SK-N-SH (cell line): ENCODE results near the gene SSNA1. TPM values are rescaled to one million over a fixed set of nuclear protein-coding genes. Genes with fewer than 3 reads are reported as not detected.

ENCODE experiments used
- CTCF ChIA-PET: fragments of 300-600, 350-600 bp; formaldehyde crosslinking; extraction: SDS; loops from one replicate; lab custom pipeline; 2021; lab: Yijun Ruan, JAX
- POLR2A ChIA-PET: fragments of 350-600 bp; sonication (Branson Sonifier 250); formaldehyde crosslinking; extraction: SDS; loops from one replicate; lab custom pipeline; 2020; ENCODE audit warnings: antibody characterized with exemption, inconsistent platforms; lab: Yijun Ruan, JAX
- DNase-seq: peaks from one replicate; pipeline ENCODE4 v3.0.0; 2012
- H2AFZ ChIP-seq: fragments of 200-600 bp; sonication (generic); 2 replicates; pipeline ENCODE4 v1.8.1; 2016; ENCODE audit warnings: antibody characterized with exemption, mild to moderate bottlenecking, low read depth
- H3F3A ChIP-seq: fragments of 200-600 bp; sonication (generic); replicated peaks from 2 replicates; pipeline ENCODE3; 2016; ENCODE audit warnings: antibody characterized with exemption, mild to moderate bottlenecking; ENCODE audit not compliant: insufficient read depth
- H3K27ac ChIP-seq, 2 experiments: fragments of 200-500 bp in 1 of 2; fragments of 200-600 bp in 1 of 2; sonication (Bioruptor generic) in 1 of 2; sonication (generic), shearing (Covaris generic) in 1 of 2; 2 replicates each; pipeline versions ENCODE4 v1.5.1 to v1.6.1; 2014 to 2016; ENCODE audit warnings: low read depth in 2 of 2, inconsistent platforms in 1 of 2, low read length in 1 of 2, mild to moderate bottlenecking in 1 of 2, mixed read lengths in 1 of 2
- H3K27me3 ChIP-seq: fragments of 200-600 bp; sonication (generic), shearing (Covaris generic); 2 replicates; pipeline ENCODE4 v1.6.1; 2016; ENCODE audit warnings: mixed run types; ENCODE audit not compliant: insufficient read depth
- H3K36me3 ChIP-seq, 2 experiments: fragments of 200-500 bp in 1 of 2; fragments of 200-600 bp in 1 of 2; sonication (Bioruptor generic) in 1 of 2; sonication (generic) in 1 of 2; replicated peaks in 1 of 2; 2 replicates each; pipeline versions ENCODE3 to v1.5.1; 2014 to 2016; ENCODE audit warnings: low read length in 1 of 2, mild to moderate bottlenecking in 1 of 2; ENCODE audit not compliant: insufficient read depth in 2 of 2, control insufficient read depth in 1 of 2
- H3K4me1 ChIP-seq, 2 experiments: fragments of 200-500 bp in 1 of 2; fragments of 200-600 bp in 1 of 2; sonication (Bioruptor generic) in 1 of 2; sonication (generic), shearing (Covaris generic) in 1 of 2; 2 replicates each; pipeline versions ENCODE4 v1.5.1 to v1.6.1; 2014 to 2016; ENCODE audit warnings: low read depth in 1 of 2, low read length in 1 of 2, mixed run types in 1 of 2; ENCODE audit not compliant: insufficient read depth in 2 of 2, control insufficient read depth in 1 of 2
- H3K4me2 ChIP-seq: fragments of 200-600 bp; sonication (generic), shearing (Covaris generic); 2 replicates; pipeline ENCODE4 v1.6.1; 2017; ENCODE audit warnings: mixed run types
- H3K4me3 ChIP-seq, 2 experiments: fragments of 200-500 bp in 1 of 2; fragments of 200-600 bp in 1 of 2; sonication (Bioruptor generic) in 1 of 2; sonication (generic), shearing (Covaris generic) in 1 of 2; 2 replicates each; pipeline versions ENCODE4 v1.5.1 to v1.8.1; 2014 to 2016; ENCODE audit warnings: low read depth in 2 of 2, inconsistent platforms in 1 of 2, low read length in 1 of 2, mild to moderate bottlenecking in 1 of 2, mixed read lengths in 1 of 2, moderate library complexity in 1 of 2
- H3K79me2 ChIP-seq: fragments of 200-600 bp; sonication (generic); 2 replicates; pipeline ENCODE4 v1.8.1; 2017; ENCODE audit warnings: mild to moderate bottlenecking; ENCODE audit not compliant: insufficient read depth
- H3K9ac ChIP-seq: fragments of 200-600 bp; sonication (generic); 2 replicates; pipeline ENCODE4 v1.6.1; 2017; ENCODE audit warnings: mixed run types
- H3K9me2 ChIP-seq: fragments of 200-600 bp; sonication (generic); 2 replicates; pipeline ENCODE4 v1.6.1; 2017; ENCODE audit warnings: mixed run types
- H3K9me3 ChIP-seq: fragments of 200-600 bp; sonication (generic); 2 replicates; pipeline ENCODE4 v1.6.1; 2017; ENCODE audit warnings: mixed run types, mild to moderate bottlenecking, moderate library complexity
- H4K20me1 ChIP-seq: fragments of 200-600 bp; sonication (generic); 2 replicates; pipeline ENCODE4 v1.6.1; 2017; ENCODE audit warnings: mild to moderate bottlenecking, mixed run types; ENCODE audit not compliant: insufficient read depth
- EP300 ChIP-seq, 2 experiments: IDR thresholded peaks; 2 replicates each; pipeline versions ENCODE4 v1.4.0 to v1.6.1; 2012; ENCODE audit warnings: borderline replicate concordance in 1 of 2, low read depth in 1 of 2, low read length in 1 of 2
- EZH2phosphoT487 ChIP-seq: fragments of 200-600 bp; sonication (generic); IDR thresholded peaks from 2 replicates; pipeline ENCODE4 v1.6.1; 2017; ENCODE audit warnings: low read depth, mixed run types, mild to moderate bottlenecking, antibody characterized with exemption, moderate library complexity, borderline replicate concordance
- RCOR1 ChIP-seq: fragments of 150-350 bp; IDR thresholded peaks from 2 replicates; pipeline ENCODE4 v1.6.1; 2017; ENCODE audit warnings: antibody characterized with exemption, low read length
- REST ChIP-seq: IDR thresholded peaks from 2 replicates; pipeline ENCODE4 v1.6.1; 2012; ENCODE audit warnings: mild to moderate bottlenecking, low read depth, low read length, moderate library complexity
- RFX5 ChIP-seq: IDR thresholded peaks from 2 replicates; pipeline ENCODE4 v1.6.1; 2012; ENCODE audit warnings: mild to moderate bottlenecking, improper control_type of control experiment, low read length
- TEAD4 ChIP-seq: IDR thresholded peaks from 2 replicates; pipeline ENCODE4 v1.4.0; 2012; ENCODE audit warnings: mild to moderate bottlenecking, borderline replicate concordance; ENCODE audit not compliant: insufficient read depth
- WGBS: methylation state at CpG from one replicate; pipeline ENCODE4 v1.1.6; 2017; ENCODE audit warnings: low lambda C conversion rate; 5-methylcytosine and 5-hydroxymethylcytosine counted together
- polyA plus RNA-seq, 3 experiments: library from polyadenylated mRNA; depleted of rRNA; stranded (reverse); fragments of >200 nt; gene quantifications; 2 replicates each; pipeline ENCODE4 v1.2.3, GENCODE V29; 2012
- TF ChIP-seq, protein P1 (sequence below): fragments of 150-350 bp; IDR thresholded peaks from 2 replicates; pipeline ENCODE4 v1.6.1; 2016; ENCODE audit warnings: mild to moderate bottlenecking, low read depth, low read length

SSNA1 gene
- polyA plus RNA-seq, 1 of the 3 experiments (the other 2 are of a cell fraction): 124 TPM

GRCh38 chr9:137188490-137189296, at the start of gene SSNA1, which contains the start of gene ANAPC2 (continued):
- TF ChIP-seq RFX5 (no peak), RCOR1 (0 out of 2 replicates have a peak, but pooled peaks have one; percentile 9), EP300 (IDR thresholded peaks at IDR 0.05; ENCODE audit: borderline replicate concordance in 1 of 2, low read depth in 1 of 2, low read length in 1 of 2) (no peak; a peak in 1 of 4 replicates), EZH2phosphoT487 (no peak), REST (peak; percentile 68), TEAD4 (no peak)
- TF ChIP-seq, protein P1, sequence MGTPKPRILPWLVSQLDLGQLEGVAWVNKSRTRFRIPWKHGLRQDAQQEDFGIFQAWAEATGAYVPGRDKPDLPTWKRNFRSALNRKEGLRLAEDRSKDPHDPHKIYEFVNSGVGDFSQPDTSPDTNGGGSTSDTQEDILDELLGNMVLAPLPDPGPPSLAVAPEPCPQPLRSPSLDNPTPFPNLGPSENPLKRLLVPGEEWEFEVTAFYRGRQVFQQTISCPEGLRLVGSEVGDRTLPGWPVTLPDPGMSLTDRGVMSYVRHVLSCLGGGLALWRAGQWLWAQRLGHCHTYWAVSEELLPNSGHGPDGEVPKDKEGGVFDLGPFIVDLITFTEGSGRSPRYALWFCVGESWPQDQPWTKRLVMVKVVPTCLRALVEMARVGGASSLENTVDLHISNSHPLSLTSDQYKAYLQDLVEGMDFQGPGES: no peak

DNA sequence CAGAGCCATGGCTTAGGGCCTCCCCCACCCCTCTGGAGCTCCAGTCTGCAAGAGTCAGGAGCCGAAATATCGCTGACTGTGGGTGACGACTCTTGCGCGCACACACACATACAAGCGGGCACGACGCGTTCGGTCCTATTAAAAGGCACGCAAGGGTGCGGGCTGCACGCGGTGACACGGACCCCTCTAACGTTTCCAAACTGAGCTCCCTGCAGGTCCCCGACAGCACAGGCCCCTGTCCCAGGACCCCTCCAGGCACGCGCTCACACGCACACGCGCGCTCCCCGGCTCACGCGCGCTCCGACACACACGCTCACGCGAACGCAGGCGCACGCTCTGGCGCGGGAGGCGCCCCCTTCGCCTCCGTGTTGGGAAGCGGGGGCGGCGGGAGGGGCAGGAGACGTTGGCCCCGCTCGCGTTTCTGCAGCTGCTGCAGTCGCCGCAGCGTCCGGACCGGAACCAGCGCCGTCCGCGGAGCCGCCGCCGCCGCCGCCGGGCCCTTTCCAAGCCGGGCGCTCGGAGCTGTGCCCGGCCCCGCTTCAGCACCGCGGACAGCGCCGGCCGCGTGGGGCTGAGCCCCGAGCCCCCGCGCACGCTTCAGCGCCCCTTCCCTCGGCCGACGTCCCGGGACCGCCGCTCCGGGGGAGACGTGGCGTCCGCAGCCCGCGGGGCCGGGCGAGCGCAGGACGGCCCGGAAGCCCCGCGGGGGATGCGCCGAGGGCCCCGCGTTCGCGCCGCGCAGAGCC, 49.6 kb upstream of the SSNA1 start, which contains the start of gene GRIN1:
Gene GRIN1, plus strand, starts transcription at position 433 of the 746 bp plus-strand sequence. CDS start 333 bp downstream, outside the sequence.
- TF ChIP-seq TEAD4 (no peak), REST (peak; percentile 97)
- DNase-seq: peak; percentile 70

More for the DNA sequence above, 49.6 kb upstream of the SSNA1 start, which contains the start of gene GRIN1:
- H3K79me2 ChIP-seq: no peaks in the 10 kb centered on the region
- no peaks in the 10 kb centered on the region for H3K9me3 ChIP-seq
- no peaks in the 10 kb centered on the region for H3K36me3 ChIP-seq
- H3K9me2 ChIP-seq: no peaks in the 10 kb centered on the region
- 16% methylated on average over 25 of the region's 104 CpGs for WGBS
- no peak within 1 kb of the TSS for H3K9ac ChIP-seq
- peak within 1 kb of the TSS in 1 of 2 experiments; percentile 35; a peak in 2 of 4 replicates for H3K4me3 ChIP-seq
- H3K4me1 ChIP-seq: peaks cover 0 to 8% of the 10 kb centered on the region in 2 experiments; a peak in 1 of 4 replicates
- H3K27ac ChIP-seq: peak within 1 kb of the TSS in 1 of 2 experiments; percentile 51; a peak in 1 of 4 replicates
- POLR2A ChIA-PET: interaction anchor here (0.8 to 3.0 kb wide), 18 partner anchors 9 to 102 kb away, joined by 3 to 32 read pairs (median 4); partner anchors contain the start of genes LRRC26, RNF224, TMEM210 and TPRN
- no peak within 1 kb of the TSS for H2AFZ ChIP-seq
- no peaks in the 10 kb centered on the region for H3F3A ChIP-seq
- H3K27me3 ChIP-seq: peaks cover 14% of the 10 kb centered on the region
- H4K20me1 ChIP-seq: no peaks in the 10 kb centered on the region
- CTCF ChIA-PET: interaction anchor here (0.6 to 3.1 kb wide), 9 partner anchors 10 to 130 kb away, joined by 3 to 14 read pairs (median 4); partner anchors contain the start of genes ANAPC2, RNF224, SSNA1 and TMEM210
- H3K4me2 ChIP-seq: peak within 1 kb of the TSS; percentile 73
